ENCODE data around the gene ZNF200.
"Not testable (repeated sequence)": the region's sequence is repeated elsewhere in the genome, so short reads cannot be mapped to it uniquely, and the experiment has no call there.

ZNF200 gene

GRCh38 chr16:3276679-3277078 lies 41.7 kb upstream of the ZNF200 start:
- DNase-seq (ENCODE audit: low spot score), result peak; percentile 1
- no peak for TF ChIP-seq CTCF (IDR thresholded peaks at IDR 0.05)
- Histone ChIP-seq H3K4me3 (no peak overlapping the region), H3K27ac (no peak overlapping the region)

DNA sequence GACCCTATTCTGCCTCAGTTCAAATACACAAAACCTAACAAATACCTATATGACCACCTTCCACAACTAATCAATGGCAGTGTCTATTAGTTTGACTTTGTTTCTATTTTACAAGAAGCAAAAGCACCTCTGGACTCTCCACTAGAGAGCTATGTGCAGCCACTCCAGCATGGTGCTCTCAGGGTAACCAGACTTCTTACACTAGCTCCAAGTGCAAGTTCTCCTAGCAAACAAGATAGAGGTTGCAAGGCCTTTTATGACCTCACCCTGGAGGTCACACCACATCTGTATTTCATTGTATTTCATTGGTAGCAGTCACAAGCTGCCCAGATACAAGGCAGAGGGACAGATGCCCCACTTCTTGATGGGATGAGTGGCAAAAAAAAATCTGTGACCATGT lies 40.0 kb upstream of the ZNF200 start:
- Histone ChIP-seq H3K27ac (no peak overlapping the region), H3K4me3 (no peak overlapping the region)
- DNase-seq (ENCODE audit: low spot score), result no peak
- no peak for TF ChIP-seq CTCF (IDR thresholded peaks at IDR 0.05)

DNA sequence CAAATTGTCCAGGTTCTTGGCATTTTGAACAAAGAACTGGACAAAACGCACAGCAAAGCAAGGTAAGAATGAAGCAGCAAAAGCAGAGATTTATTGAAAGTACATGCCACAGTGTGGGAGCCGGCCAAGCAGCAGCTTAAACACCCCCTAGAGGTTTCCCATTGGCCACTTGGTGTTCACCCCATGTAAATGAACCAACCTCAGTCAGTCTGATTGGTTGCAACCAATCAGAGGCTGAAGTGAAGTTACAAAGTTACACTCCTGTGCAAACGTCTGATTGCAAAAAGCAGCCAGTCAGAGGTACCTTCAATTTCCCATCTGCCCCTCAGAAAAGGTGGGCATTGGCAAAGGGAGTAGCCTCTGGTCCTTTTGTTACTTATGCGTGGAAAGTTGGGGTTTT lies 39.5 kb upstream of the ZNF200 start:
- TF ChIP-seq CTCF (IDR thresholded peaks at IDR 0.05), result no peak
- H3K27ac ChIP-seq, result no peak overlapping the region
- no peak for DNase-seq (ENCODE audit: low spot score)
- H3K4me3 ChIP-seq, result no peak overlapping the region

DNA sequence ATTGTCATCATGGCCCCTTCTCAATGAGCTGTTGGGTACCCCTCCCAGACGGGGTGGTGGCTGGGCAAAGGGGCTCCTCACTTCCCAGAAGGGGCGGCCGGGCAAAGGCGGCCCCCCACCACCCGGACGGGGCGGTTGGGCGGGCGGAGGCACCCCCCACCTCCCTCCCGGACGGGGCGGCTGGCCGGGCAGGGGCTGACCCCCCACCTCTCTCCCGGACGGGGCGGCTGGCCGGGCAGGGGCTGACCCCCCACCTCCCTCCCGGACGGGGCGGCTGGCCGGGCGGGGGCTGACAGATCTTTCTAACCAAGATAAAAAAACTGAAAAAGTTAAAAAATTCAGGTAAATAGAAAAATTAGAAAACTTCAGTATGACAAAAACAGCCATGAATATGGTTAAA lies 36.3 kb upstream of the ZNF200 start:
- not testable (repeated sequence) for H3K4me3 ChIP-seq; H3K27ac ChIP-seq; DNase-seq (ENCODE audit: low spot score)

DNA sequence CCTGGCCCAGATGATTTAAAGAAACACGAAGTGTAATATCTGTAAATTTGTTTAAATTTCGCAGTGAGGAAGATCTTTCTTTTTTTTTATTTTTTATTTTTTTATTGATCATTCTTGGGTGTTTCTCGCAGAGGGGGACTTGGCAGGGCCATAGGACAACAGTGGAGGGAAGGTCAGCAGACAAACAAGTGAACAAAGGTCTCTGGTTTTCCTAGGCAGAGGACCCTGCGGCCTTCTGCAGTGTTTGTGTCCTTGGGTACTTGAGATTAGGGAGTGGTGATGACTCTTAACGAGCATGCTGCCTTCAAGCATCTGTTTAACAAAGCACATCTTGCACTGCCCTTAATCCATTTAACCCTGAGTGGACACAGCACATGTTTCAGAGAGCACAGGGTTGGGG lies 35.8 kb upstream of the ZNF200 start:
- not testable (repeated sequence) for H3K4me3 ChIP-seq; DNase-seq (ENCODE audit: low spot score); H3K27ac ChIP-seq

- no peak overlapping the region for H3K27ac ChIP-seq
- no peak for DNase-seq (ENCODE audit: low spot score)
- no peak overlapping the region for H3K4me3 ChIP-seq
- TF ChIP-seq CTCF (IDR thresholded peaks at IDR 0.05), result no peak
Observed at GRCh38 chr16:3268294-3268693, 33.3 kb upstream of the ZNF200 start.

- H3K4me3 ChIP-seq, result no peak overlapping the region
- TF ChIP-seq CTCF (IDR thresholded peaks at IDR 0.05), result no peak
- no peak for DNase-seq (ENCODE audit: low spot score)
- H3K27ac ChIP-seq, result no peak overlapping the region
Observed at GRCh38 chr16:3266873-3267537, 32.0 kb upstream of the ZNF200 start.

DNA sequence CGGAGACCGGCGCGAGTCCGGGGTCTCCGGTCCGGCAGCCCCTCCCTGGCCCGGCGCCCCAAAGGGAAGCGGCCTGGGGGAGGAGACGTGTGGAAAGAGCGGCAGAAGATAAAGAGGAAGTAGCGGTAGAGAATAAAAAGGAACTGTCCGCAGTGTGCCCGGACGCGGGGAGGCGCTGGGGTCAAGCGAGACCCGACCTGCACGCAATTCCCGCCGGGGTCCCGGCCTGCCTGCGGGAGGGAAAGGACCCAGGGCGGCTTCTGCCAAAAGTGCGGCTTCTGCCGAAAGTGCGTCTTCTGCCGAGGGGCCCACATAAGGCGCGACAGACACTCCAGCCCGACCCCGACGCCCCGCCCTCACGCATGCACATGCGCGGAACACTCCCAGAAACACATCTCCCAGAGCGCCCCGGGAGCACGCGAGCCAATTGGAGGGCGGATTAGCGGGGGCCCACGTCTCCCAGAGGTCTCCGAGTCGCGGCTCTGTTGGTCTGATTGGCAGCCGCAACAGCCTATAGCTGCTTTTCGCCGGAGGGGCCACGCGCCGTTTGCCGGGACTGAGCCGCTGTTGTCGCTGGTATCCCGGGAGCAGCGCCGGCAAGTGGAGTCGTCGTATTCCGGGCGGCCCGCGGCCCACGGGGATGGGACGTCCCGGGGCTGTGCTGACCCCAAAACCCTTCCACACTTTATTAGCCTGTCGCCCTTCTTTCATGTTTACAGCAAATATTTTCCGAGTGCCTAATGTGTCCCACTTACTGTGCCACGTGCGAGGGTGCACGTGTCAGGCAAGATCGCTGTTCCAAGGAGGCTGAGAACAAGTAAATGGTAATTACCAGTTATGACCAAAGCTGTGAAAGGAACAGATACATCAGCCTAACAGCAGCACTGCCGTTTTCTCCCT lies 29.4 kb upstream of the ZNF200 start:
- peak; percentile 96 for DNase-seq (ENCODE audit: low spot score)
- peak overlapping the region; percentile 94 to 95 for H3K27ac ChIP-seq
- peak overlapping the region; percentile 85 for H3K4me3 ChIP-seq
- TF ChIP-seq CTCF (IDR thresholded peaks at IDR 0.05), result no peak

All from coronary artery (tissue), 2 donors.